HCT116 (cell line): ENCODE data around the gene CERS6.

Source experiments
- CEBPB ChIP-seq: IDR thresholded peaks from 2 replicates; pipeline ENCODE4 v1.6.1; 2012; ENCODE audit warnings: low read depth
- CTCF ChIP-seq, 3 experiments: fragments of 200-600 bp in 1 of 3; sonication (generic) in 1 of 3; IDR thresholded peaks in 2 of 3; conservative IDR thresholded peaks in 1 of 3; 2 replicates each; pipeline ENCODE4 v1.5.1; 2012 to 2017; ENCODE audit warnings: low read depth in 2 of 3, low read length in 2 of 3, antibody characterized with exemption in 1 of 3, borderline replicate concordance in 1 of 3, control low read depth in 1 of 3, mild to moderate bottlenecking in 1 of 3, mixed read lengths in 1 of 3, mixed run types in 1 of 3, moderate library complexity in 1 of 3; ENCODE audit not compliant: insufficient read depth in 1 of 3
- EZH2 ChIP-seq: fragments of 200-600 bp; sonication (generic); IDR thresholded peaks from 2 replicates; pipeline ENCODE4 v1.6.1; 2017; ENCODE audit warnings: antibody characterized with exemption, mixed run types
- POLR2A ChIP-seq: IDR thresholded peaks from 2 replicates; pipeline ENCODE4 v1.7.0; 2011; ENCODE audit warnings: borderline replicate concordance; ENCODE audit not compliant: insufficient read depth, insufficient read length; ENCODE audit errors: extremely low read depth
- ZFX ChIP-seq: fragments of 450-650 bp; IDR thresholded peaks from 2 replicates; pipeline ENCODE4 v1.6.1; 2017
- ZNF274 ChIP-seq: fragments of 200-500 bp; sonication (Bioruptor generic); IDR thresholded peaks from 2 replicates; pipeline ENCODE4 v1.6.1; 2014; ENCODE audit warnings: mild to moderate bottlenecking, low read depth, low read length, inconsistent platforms
- TF ChIP-seq, protein P1 (sequence below): IDR thresholded peaks from 2 replicates; pipeline ENCODE4 v1.6.1; 2012; ENCODE audit warnings: low read depth

DNA sequence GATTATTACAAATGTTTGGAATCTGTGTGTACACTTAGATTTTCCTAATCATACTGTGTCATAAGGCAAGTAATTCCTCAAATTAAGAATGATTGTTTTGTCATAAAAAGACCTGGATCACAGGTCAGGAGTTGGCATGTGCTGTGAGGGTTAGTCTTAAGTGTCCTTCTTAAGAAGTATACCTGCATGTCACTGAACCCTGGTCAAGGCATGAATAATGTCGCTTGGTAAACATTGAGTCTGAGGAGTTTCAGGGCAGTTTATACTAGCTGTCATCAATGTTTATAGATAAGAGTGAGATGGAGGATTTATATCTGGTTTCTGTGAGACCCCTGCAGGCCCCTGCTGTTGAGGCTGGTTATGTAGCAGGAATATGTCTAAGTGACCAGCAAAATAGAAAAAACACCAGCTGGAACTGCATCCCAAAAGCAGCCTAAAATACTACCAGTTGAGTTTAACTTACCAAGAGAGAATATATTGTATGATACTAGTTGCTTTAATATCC, 234.4 kb downstream of the CERS6 start:
- TF ChIP-seq ZFX (no peak), CTCF (IDR thresholded peaks at IDR 0.05 in 2 of 3, conservative IDR thresholded peaks at IDR 0.05 in 1 of 3; ENCODE audit: borderline replicate concordance in 1 of 3, insufficient read depth in 1 of 3, low read depth in 2 of 3, low read length in 2 of 3) (no peak), CEBPB (no peak), POLR2A (no peak), ZNF274 (no peak), EZH2 (no peak)
- TF ChIP-seq, protein P1, sequence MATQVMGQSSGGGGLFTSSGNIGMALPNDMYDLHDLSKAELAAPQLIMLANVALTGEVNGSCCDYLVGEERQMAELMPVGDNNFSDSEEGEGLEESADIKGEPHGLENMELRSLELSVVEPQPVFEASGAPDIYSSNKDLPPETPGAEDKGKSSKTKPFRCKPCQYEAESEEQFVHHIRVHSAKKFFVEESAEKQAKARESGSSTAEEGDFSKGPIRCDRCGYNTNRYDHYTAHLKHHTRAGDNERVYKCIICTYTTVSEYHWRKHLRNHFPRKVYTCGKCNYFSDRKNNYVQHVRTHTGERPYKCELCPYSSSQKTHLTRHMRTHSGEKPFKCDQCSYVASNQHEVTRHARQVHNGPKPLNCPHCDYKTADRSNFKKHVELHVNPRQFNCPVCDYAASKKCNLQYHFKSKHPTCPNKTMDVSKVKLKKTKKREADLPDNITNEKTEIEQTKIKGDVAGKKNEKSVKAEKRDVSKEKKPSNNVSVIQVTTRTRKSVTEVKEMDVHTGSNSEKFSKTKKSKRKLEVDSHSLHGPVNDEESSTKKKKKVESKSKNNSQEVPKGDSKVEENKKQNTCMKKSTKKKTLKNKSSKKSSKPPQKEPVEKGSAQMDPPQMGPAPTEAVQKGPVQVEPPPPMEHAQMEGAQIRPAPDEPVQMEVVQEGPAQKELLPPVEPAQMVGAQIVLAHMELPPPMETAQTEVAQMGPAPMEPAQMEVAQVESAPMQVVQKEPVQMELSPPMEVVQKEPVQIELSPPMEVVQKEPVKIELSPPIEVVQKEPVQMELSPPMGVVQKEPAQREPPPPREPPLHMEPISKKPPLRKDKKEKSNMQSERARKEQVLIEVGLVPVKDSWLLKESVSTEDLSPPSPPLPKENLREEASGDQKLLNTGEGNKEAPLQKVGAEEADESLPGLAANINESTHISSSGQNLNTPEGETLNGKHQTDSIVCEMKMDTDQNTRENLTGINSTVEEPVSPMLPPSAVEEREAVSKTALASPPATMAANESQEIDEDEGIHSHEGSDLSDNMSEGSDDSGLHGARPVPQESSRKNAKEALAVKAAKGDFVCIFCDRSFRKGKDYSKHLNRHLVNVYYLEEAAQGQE, result no peak
